Head of caudate nucleus (tissue), 42 donors: ENCODE data around the gene PES1.
"Not testable (repeated sequence)": the region's sequence is repeated elsewhere in the genome, so short reads cannot be mapped to it uniquely, and the experiment has no call there.

Experiments used
- DNase-seq, 42 donors: peaks; one replicate each; pipeline versions ENCODE4 v3.0.0 to v3.0.0-alpha.2; 2020 to 2021; ENCODE audit warnings: mixed read lengths in 7 of 42
- intact Hi-C: fragments of 100-400 bp; cut with DNase I; formaldehyde crosslinking; loops from one replicate; pipeline ENCODE4 v1.15.0; 2022

The PES1 gene

GRCh38 chr22:30562366-30562765 lies 29.3 kb downstream of the PES1 start:
- no peak for DNase-seq
- intact Hi-C loops, result no loop called here

- intact Hi-C loops, result no loop called here
- DNase-seq, result no peak
These were observed 30.1 kb downstream of the PES1 start for GRCh38 chr22:30561402-30562189.

GRCh38 chr22:30560643-30561202 lies 31.0 kb downstream of the PES1 start:
- DNase-seq, intact Hi-C loops: not testable (repeated sequence)

- no peak for DNase-seq
- intact Hi-C loops, result no loop called here
These were observed 31.8 kb downstream of the PES1 start for GRCh38 chr22:30559889-30560288.

GRCh38 chr22:30557243-30557642 lies 34.5 kb downstream of the PES1 start:
- intact Hi-C loops, result no loop called here
- no peak for DNase-seq

GRCh38 chr22:30556388-30556787 lies 35.3 kb downstream of the PES1 start:
- DNase-seq, result no peak
- intact Hi-C loops, result no loop called here

- intact Hi-C loops, result no loop called here
- no peak for DNase-seq
These were observed 36.2 kb downstream of the PES1 start for GRCh38 chr22:30555282-30556210.

GRCh38 chr22:30553971-30554370 lies 37.7 kb downstream of the PES1 start:
- intact Hi-C loops, result no loop called here
- DNase-seq, result no peak

- no peak for DNase-seq
- intact Hi-C loops, result no loop called here
These were observed 39.0 kb downstream of the PES1 start for GRCh38 chr22:30552719-30553118.

GRCh38 chr22:30551813-30552212 lies 39.9 kb downstream of the PES1 start:
- intact Hi-C loops, DNase-seq: not testable (repeated sequence)

- intact Hi-C loops, result no loop called here
- no peak for DNase-seq
These were observed 44.5 kb downstream of the PES1 start for GRCh38 chr22:30547188-30547587.

GRCh38 chr22:30546616-30547015 lies 45.1 kb downstream of the PES1 start, which contains the start of gene SEC14L6:
TSS of gene SEC14L6 (minus strand) at chr22:30546741. CDS start at chr22:30546682, 59 bp downstream.
- DNase-seq, result no peak
- intact Hi-C loops, result no loop called here

GRCh38 chr22:30542811-30543188 lies 48.9 kb downstream of the PES1 start:
- intact Hi-C loops, result no loop called here
- no peak for DNase-seq

- DNase-seq, result peak in 17 of 42 donors; percentile 10 to 57 (median 22)
These were observed 49.5 kb downstream of the PES1 start for GRCh38 chr22:30541961-30542810.

GRCh38 chr22:30541511-30541910 lies 50.2 kb downstream of the PES1 start:
- intact Hi-C loops, DNase-seq: not testable (repeated sequence)

More at GRCh38 chr22:30541961-30542810, 49.5 kb downstream of the PES1 start:
- intact Hi-C loops, result no loop called here

GRCh38 chr22:30539368-30539767 lies 52.3 kb downstream of the PES1 start:
- intact Hi-C loops, result no loop called here
- DNase-seq, result no peak

- intact Hi-C loops, result no loop called here
- peak in 7 of 42 donors; percentile 13 to 47 (median 20) for DNase-seq
These were observed 53.4 kb downstream of the PES1 start for GRCh38 chr22:30538280-30538679.

GRCh38 chr22:30537083-30537731 lies 54.5 kb downstream of the PES1 start:
- intact Hi-C loops, result no loop called here
- DNase-seq, result no peak
